H1 (cell line): ENCODE data around the gene COQ5. TPM values are rescaled to one million over a fixed set of nuclear protein-coding genes. Genes with fewer than 3 reads are reported as not detected.

Source experiments
- CREB1 ChIP-seq: IDR thresholded peaks from 2 replicates; pipeline ENCODE4 v1.6.1; 2012; ENCODE audit warnings: inconsistent platforms
- KDM4A ChIP-seq: IDR thresholded peaks from one replicate; pipeline ENCODE4 v1.7.1; 2012; ENCODE audit warnings: low read depth, mild to moderate bottlenecking, moderate library complexity, low read length, inconsistent platforms; ENCODE audit not compliant: severe bottlenecking
- TAF1 ChIP-seq: IDR thresholded peaks from 2 replicates; pipeline ENCODE4 v1.6.1; 2011; ENCODE audit warnings: mild to moderate bottlenecking, low read depth, low read length
- polyA plus RNA-seq, 7 experiments: library from polyadenylated mRNA; depleted of rRNA in 3 of 7; stranded (reverse) in 5 of 7; unstranded in 2 of 7; fragments of >200 nt in 5 of 7; fragments of 200-250 nt in 2 of 7; gene quantifications; 1 replicate in 5 of 7; 2 replicates in 1 of 7; 4 replicates in 1 of 7; pipeline versions ENCODE4 v1.2.1 to v1.2.3, GENCODE V29; 2011 to 2013; ENCODE audit warnings: missing spikeins in 2 of 7, mixed read lengths in 2 of 7
- total RNA-seq: library from RNA; stranded (reverse); fragmentation: NEBNext Ultra II Directional; extraction: Animal tissue kit (Norgen Biotek cat#: 25700); gene quantifications from 2 replicates; pipeline ENCODE4 v1.2.1, GENCODE V29; 2021

The COQ5 gene
- total and polyA plus RNA-seq, 2 of the 8 experiments (the other 6 are each of a cell fraction or from before 2014, with no cell fraction given), result 35.1 to 35.8 TPM

DNA sequence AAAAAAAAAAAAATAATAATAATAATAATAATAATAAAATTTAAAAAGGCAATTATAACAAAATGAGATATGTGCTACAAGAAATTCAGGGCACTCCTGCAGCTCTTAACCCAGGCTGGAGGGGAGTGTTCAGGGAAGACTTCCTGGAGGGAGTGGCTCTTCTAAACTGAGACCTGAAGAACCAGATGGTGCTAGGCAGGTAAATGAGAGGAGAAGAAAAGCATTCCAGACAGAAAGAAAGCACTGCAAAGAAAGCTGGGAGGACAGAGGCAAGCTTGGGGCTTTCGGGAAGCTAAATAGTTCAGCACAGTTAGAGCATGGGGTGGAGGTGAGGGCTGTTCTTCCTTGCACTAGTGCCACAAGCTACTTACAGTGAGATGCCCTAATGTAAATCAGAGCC, 49.5 kb downstream of the COQ5 start (continued):
- TF ChIP-seq CREB1, result no peak
- TF ChIP-seq KDM4A, result no peak
- TF ChIP-seq TAF1, result no peak
